Keratinocyte (primary cell): Measurements from ENCODE around the gene EVL. TPM values are rescaled to one million over a fixed set of nuclear protein-coding genes. Genes with fewer than 3 reads are reported as not detected.

Experiments
- DNase-seq: peaks from one replicate; pipeline ENCODE4 v3.0.0-alpha.2; 2011; ENCODE audit warnings: low read depth, missing footprints, low spot score
- FAIRE-seq: peaks from 2 replicates; lab custom pipeline; 2011; peaks lifted over from hg19 to GRCh38; lab: Jason Lieb, UNC
- H2AFZ ChIP-seq: 2 replicates; pipeline ENCODE4 v1.6.0; 2012; ENCODE audit warnings: low read length, control low read depth, inconsistent platforms; ENCODE audit not compliant: control insufficient read depth
- H3K27ac ChIP-seq: 2 replicates; pipeline ENCODE4 v1.5.1; 2011; ENCODE audit warnings: low read length; ENCODE audit not compliant: control insufficient read depth, insufficient read depth
- H3K27me3 ChIP-seq: 3 replicates; pipeline ENCODE4 v1.6.0; 2011; ENCODE audit warnings: low read length; ENCODE audit not compliant: control insufficient read depth, insufficient read depth; ENCODE audit errors: extremely low read depth
- H3K36me3 ChIP-seq, 2 experiments: 2 replicates in 1 of 2; 3 replicates in 1 of 2; pipeline ENCODE4 v1.5.1; 2011; ENCODE audit warnings: low read length in 2 of 2, mild to moderate bottlenecking in 1 of 2; ENCODE audit not compliant: control insufficient read depth in 2 of 2, insufficient read depth in 2 of 2; ENCODE audit errors: extremely low read depth in 1 of 2
- H3K4me1 ChIP-seq: 3 replicates; pipeline ENCODE4 v1.5.1; 2011; ENCODE audit warnings: low read length; ENCODE audit not compliant: control insufficient read depth, insufficient read depth; ENCODE audit errors: extremely low read depth
- H3K4me2 ChIP-seq: 3 replicates; pipeline ENCODE4 v1.6.0; 2011; ENCODE audit warnings: low read depth, low read length; ENCODE audit not compliant: control insufficient read depth, insufficient read depth; ENCODE audit errors: extremely low read depth
- H3K4me3 ChIP-seq, 3 experiments: fragments of 200-600 bp in 1 of 3; sonication (generic) in 1 of 3; 2 replicates in 2 of 3; 3 replicates in 1 of 3; pipeline ENCODE4 v1.5.1; 2011 to 2016; ENCODE audit warnings: low read length in 3 of 3, mild to moderate bottlenecking in 3 of 3, control low read depth in 2 of 3, inconsistent platforms in 1 of 3, low read depth in 1 of 3, mixed read lengths in 1 of 3, mixed run types in 1 of 3, moderate library complexity in 1 of 3; ENCODE audit not compliant: control insufficient read depth in 2 of 3, insufficient read depth in 2 of 3; ENCODE audit errors: extremely low read depth in 1 of 3
- H3K79me2 ChIP-seq: 2 replicates; pipeline ENCODE4 v1.6.0; 2012; ENCODE audit warnings: low read length; ENCODE audit not compliant: control insufficient read depth, insufficient read depth
- H3K9ac ChIP-seq: 3 replicates; pipeline ENCODE4 v1.6.0; 2011; ENCODE audit warnings: low read length; ENCODE audit not compliant: control insufficient read depth, insufficient read depth; ENCODE audit errors: extremely low read depth
- H3K9me1 ChIP-seq: 3 replicates; pipeline ENCODE4 v1.6.0; 2011; ENCODE audit warnings: low read length; ENCODE audit not compliant: control insufficient read depth, insufficient read depth; ENCODE audit errors: extremely low read depth
- H3K9me3 ChIP-seq: 2 replicates; pipeline ENCODE4 v1.5.1; 2012; ENCODE audit warnings: low read depth, low read length; ENCODE audit not compliant: control insufficient read depth
- H4K20me1 ChIP-seq: 3 replicates; pipeline ENCODE4 v1.6.0; 2011; ENCODE audit warnings: low read length; ENCODE audit not compliant: control insufficient read depth, insufficient read depth; ENCODE audit errors: extremely low read depth
- EZH2 ChIP-seq: IDR thresholded peaks from one replicate; pipeline ENCODE4 v1.6.1; 2012; ENCODE audit warnings: inconsistent platforms, mild to moderate bottlenecking, low read length, moderate library complexity
- dilution Hi-C: fragments of 300-500 bp; cut with MboI; formaldehyde crosslinking; loops from one replicate; pipeline ENCODE4 v1.7.0; 2020; ENCODE audit warnings: low sequenced_read_pairs; ENCODE audit not compliant: extremely low pct_ligation_motif_present
- polyA plus RNA-seq, 5 experiments: library from polyadenylated mRNA; depleted of rRNA in 3 of 5; stranded (reverse) in 3 of 5; stranded (forward) in 1 of 5; unstranded in 1 of 5; fragments of >200 nt; gene quantifications; 1 replicate in 1 of 5; 2 replicates in 3 of 5; 3 replicates in 1 of 5; pipeline versions ENCODE4 v1.2.1 to v1.2.3, GENCODE V29; 2011 to 2012; ENCODE audit warnings: missing spikeins in 2 of 5, low read depth in 1 of 5, low replicate concordance in 1 of 5
- TF ChIP-seq, protein P1 (sequence below), 3 experiments: IDR thresholded peaks in 1 of 3; conservative IDR thresholded peaks in 1 of 3; optimal IDR thresholded peaks in 1 of 3; 2 replicates in 2 of 3; 3 replicates in 1 of 3; pipeline versions ENCODE3 to v1.5.1; 2011; ENCODE audit warnings: low read length in 3 of 3, mild to moderate bottlenecking in 3 of 3, moderate library complexity in 2 of 3, control low read depth in 1 of 3, inconsistent platforms in 1 of 3; ENCODE audit not compliant: insufficient read depth in 2 of 3; ENCODE audit errors: extremely low read depth in 1 of 3

EVL gene
- polyA plus RNA-seq, 1 donor (not counting 4 experiments of a cell fraction or from before 2014, with no cell fraction given) = 12.0 TPM

- no peak overlapping the region for H3K4me2 ChIP-seq
- no peak for FAIRE-seq
These were observed 19.4 kb upstream of the EVL start for GRCh38 chr14:100045642-100046344.

GRCh38 chr14:100047600-100047999, 17.6 kb upstream of the EVL start:
- FAIRE-seq (no peak), DNase-seq (no peak)
- Histone ChIP-seq H3K79me2 (no peaks in the 10 kb centered on the region), H3K36me3 (no peaks in the 10 kb centered on the region), H3K9me1 (no peaks in the 10 kb centered on the region), H3K4me3 (no peak overlapping the region), H4K20me1 (no peaks in the 10 kb centered on the region), H3K9me3 (no peaks in the 10 kb centered on the region), H3K4me2 (no peak overlapping the region), H2AFZ (no peak overlapping the region), H3K27ac (no peak overlapping the region), H3K4me1 (no peaks in the 10 kb centered on the region), H3K9ac (no peak overlapping the region), H3K27me3 (no peaks in the 10 kb centered on the region)
- TF ChIP-seq, protein P1, sequence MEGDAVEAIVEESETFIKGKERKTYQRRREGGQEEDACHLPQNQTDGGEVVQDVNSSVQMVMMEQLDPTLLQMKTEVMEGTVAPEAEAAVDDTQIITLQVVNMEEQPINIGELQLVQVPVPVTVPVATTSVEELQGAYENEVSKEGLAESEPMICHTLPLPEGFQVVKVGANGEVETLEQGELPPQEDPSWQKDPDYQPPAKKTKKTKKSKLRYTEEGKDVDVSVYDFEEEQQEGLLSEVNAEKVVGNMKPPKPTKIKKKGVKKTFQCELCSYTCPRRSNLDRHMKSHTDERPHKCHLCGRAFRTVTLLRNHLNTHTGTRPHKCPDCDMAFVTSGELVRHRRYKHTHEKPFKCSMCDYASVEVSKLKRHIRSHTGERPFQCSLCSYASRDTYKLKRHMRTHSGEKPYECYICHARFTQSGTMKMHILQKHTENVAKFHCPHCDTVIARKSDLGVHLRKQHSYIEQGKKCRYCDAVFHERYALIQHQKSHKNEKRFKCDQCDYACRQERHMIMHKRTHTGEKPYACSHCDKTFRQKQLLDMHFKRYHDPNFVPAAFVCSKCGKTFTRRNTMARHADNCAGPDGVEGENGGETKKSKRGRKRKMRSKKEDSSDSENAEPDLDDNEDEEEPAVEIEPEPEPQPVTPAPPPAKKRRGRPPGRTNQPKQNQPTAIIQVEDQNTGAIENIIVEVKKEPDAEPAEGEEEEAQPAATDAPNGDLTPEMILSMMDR (optimal IDR thresholded peaks at IDR 0.05 in 1 of 3, IDR thresholded peaks at IDR 0.05 in 1 of 3, conservative IDR thresholded peaks at IDR 0.05 in 1 of 3; ENCODE audit: extremely low read depth in 1 of 3, insufficient read depth in 2 of 3, low read length in 3 of 3) = no peak
- no peak for TF ChIP-seq EZH2
- dilution Hi-C loops = no loop called here

More at GRCh38 chr14:100045642-100046344, 19.4 kb upstream of the EVL start:
- H3K27me3 ChIP-seq = no peaks in the 10 kb centered on the region
- no peaks in the 10 kb centered on the region for H3K79me2 ChIP-seq
- dilution Hi-C loops = no loop called here
- DNase-seq = no peak
- no peaks in the 10 kb centered on the region for H4K20me1 ChIP-seq
- no peak overlapping the region for H2AFZ ChIP-seq
- TF ChIP-seq, protein P1 (optimal IDR thresholded peaks at IDR 0.05 in 1 of 3, IDR thresholded peaks at IDR 0.05 in 1 of 3, conservative IDR thresholded peaks at IDR 0.05 in 1 of 3; ENCODE audit: extremely low read depth in 1 of 3, insufficient read depth in 2 of 3, low read length in 3 of 3) = no peak
- TF ChIP-seq EZH2 = no peak
- H3K9me1 ChIP-seq = no peaks in the 10 kb centered on the region
- H3K4me1 ChIP-seq = no peaks in the 10 kb centered on the region
- H3K9ac ChIP-seq = no peak overlapping the region
- H3K27ac ChIP-seq = no peak overlapping the region
- H3K36me3 ChIP-seq = no peaks in the 10 kb centered on the region
- H3K9me3 ChIP-seq = no peaks in the 10 kb centered on the region
- H3K4me3 ChIP-seq = no peak overlapping the region
